Prostate gland (tissue), 2 donors: ENCODE data around the gene TMEM208.

Experiments
- POLR2A ChIP-seq: fragments of 450-650 bp; IDR thresholded peaks from one replicate; pipeline ENCODE4 v1.6.1; 2016; ENCODE audit warnings: antibody characterized with exemption, mild to moderate bottlenecking
- TF ChIP-seq, protein P1 (sequence below), 4 experiments: fragments of 200-600 bp in 2 of 4; fragments of 450-650 bp in 2 of 4; sonication (generic) in 2 of 4; IDR thresholded peaks; 1 replicate in 3 of 4; 2 replicates in 1 of 4; pipeline ENCODE4 v1.5.1; 2016 to 2019; ENCODE audit warnings: antibody characterized with exemption in 4 of 4, mild to moderate bottlenecking in 2 of 4, moderate library complexity in 2 of 4

GRCh38 chr16:67245186-67245585 lies 18.3 kb downstream of the TMEM208 start:
- TF ChIP-seq, protein P1, sequence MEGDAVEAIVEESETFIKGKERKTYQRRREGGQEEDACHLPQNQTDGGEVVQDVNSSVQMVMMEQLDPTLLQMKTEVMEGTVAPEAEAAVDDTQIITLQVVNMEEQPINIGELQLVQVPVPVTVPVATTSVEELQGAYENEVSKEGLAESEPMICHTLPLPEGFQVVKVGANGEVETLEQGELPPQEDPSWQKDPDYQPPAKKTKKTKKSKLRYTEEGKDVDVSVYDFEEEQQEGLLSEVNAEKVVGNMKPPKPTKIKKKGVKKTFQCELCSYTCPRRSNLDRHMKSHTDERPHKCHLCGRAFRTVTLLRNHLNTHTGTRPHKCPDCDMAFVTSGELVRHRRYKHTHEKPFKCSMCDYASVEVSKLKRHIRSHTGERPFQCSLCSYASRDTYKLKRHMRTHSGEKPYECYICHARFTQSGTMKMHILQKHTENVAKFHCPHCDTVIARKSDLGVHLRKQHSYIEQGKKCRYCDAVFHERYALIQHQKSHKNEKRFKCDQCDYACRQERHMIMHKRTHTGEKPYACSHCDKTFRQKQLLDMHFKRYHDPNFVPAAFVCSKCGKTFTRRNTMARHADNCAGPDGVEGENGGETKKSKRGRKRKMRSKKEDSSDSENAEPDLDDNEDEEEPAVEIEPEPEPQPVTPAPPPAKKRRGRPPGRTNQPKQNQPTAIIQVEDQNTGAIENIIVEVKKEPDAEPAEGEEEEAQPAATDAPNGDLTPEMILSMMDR (IDR thresholded peaks at IDR 0.05) = no peak
- TF ChIP-seq POLR2A = no peak
